Measurements from ENCODE around the gene PAK4.

The PAK4 gene

DNA sequence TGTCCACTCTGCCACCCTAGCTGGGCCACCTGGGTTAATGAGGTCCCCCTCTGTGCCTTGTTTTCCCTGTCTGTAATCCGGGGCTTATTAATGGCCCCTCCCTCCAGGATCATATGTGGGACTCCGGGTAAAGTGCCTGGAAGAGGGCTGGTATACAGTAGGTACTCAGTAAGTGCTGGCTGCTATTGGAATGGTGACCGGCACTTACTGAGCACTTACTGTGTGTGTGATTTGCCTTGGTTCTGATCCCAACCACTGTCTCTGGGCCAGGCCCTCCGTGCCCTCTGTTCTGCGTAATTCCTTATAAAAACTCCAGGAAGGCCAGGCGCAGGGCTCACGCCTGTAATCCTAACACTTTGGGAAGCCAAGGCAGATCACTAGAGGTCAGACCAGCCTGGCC, 40.3 kb downstream of the PAK4 start:
- no peak for DNase-seq (ENCODE audit: low read depth, low spot score)

DNA sequence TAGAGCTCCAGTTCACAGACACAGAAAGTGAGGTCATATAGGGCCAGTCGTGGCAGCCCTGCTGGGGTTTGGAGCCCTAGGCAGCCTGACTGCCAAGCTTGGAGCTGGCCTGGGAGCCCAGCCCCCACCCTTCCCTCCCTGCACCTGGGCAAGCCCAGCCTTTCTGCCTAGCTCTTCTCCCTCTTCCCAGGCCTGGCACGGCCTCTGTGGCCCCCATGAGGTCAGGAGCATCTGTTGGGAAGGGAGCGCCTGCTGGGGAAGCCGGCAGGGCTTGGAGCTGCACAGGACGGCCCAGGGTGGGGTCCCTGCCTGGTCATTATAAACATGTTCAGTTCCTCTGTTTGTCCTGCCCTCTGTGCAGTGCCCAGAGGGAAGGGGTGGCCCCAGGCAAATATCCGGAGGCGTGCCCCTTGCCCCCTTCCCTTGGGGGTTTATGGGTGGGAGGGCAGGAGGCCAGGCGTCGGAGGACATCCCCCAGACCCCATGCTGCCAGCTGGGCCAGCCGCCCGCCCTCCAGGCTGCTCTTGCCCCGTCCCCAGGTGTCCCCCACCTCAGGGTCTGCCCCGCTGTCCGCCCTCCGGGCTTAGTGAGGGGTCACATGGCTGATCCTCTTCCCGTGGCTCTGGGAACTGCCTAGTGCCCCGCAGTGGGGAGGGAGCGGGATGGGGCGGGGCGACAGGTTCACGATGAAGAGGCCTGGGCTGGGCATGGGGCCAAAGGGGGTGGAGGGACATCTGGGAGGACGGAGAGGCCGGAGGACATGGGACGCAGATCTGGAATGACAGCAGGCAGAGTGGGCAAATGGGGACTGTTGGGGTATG, 41.2 kb downstream of the PAK4 start:
- DNase-seq (ENCODE audit: low read depth, low spot score), result no peak

DNA sequence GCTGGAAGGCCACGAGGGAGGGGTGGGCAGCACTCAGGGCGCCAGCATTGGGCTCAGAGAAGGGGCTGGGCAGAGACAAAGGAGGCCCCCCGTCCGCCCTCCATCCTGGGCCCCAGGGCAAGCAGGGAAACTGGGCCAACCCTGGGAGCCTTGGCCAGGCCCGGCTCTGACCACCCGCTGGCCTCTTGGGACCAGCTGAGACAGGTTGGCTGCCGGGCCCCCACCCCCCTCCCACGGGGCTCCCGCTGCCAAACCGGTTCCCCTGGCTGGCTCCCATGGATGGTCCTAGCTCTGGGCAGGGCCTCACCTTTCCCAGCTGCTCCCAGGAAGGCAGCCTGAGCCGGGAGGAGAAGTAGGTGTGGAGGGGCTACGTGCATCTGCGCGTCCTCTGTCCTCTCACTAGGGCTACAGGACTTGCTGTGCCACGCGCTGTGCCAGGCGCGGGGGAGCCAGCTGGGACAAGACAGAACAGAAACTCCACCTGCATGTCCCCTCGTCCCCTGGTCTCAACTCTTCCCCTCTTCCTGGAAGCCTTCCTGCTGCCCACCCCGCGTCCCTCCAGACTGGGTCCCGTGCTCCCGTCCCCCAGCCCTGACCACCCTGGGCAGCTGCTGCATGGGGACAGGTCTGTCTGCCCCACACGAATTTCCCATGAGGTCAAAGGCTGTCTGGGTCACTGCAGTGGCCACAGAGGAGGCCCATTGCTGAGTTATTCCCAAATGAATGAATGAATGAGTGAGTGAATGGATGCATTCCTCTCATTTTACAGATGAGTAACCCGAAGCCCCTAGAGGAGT, 42.1 kb downstream of the PAK4 start:
- DNase-seq (ENCODE audit: low read depth, low spot score), result peak; percentile 83

DNA sequence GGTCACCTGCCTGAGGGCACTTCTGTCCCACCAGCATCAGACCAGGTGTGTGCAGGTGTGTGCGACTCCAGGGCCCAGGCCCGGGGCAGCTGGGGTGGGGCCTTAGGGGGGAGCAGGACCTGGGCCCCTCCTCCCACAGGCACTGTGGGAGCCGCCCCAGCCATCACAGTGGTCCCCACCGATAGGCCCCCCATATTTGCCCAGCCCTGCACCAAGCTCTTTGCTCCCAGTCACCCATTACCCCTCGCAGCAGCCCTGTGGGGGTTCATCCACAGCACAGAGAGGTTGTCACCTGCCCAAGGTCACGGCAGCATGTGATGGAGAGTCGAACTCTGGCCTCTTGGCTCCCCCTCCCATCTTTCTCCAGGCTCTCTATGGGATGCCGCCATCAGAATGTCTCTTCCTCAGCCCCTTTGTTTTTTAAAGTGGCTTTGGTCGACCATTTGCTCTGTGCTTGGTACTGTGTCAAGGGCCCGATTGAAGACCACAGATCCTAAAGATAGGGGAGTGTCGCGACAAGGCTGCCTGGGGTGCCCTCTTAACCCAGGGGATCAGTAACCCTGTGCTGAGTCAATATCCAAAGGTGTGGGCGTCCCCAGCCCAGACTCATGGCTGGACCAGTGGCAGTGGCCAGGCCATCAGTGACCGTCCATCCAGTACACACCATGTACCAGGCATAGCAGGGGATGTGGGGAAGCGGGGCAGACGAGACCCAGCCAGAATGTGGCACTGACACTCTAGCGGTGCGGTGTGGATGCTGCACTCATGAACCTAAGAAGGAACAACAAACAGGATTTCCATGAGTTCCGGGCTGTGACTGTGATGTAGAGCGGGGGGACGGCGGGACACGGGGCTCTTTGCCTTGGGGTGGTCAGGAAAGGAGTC, 42.9 kb downstream of the PAK4 start:
- DNase-seq (ENCODE audit: low read depth, low spot score), result no peak

DNA sequence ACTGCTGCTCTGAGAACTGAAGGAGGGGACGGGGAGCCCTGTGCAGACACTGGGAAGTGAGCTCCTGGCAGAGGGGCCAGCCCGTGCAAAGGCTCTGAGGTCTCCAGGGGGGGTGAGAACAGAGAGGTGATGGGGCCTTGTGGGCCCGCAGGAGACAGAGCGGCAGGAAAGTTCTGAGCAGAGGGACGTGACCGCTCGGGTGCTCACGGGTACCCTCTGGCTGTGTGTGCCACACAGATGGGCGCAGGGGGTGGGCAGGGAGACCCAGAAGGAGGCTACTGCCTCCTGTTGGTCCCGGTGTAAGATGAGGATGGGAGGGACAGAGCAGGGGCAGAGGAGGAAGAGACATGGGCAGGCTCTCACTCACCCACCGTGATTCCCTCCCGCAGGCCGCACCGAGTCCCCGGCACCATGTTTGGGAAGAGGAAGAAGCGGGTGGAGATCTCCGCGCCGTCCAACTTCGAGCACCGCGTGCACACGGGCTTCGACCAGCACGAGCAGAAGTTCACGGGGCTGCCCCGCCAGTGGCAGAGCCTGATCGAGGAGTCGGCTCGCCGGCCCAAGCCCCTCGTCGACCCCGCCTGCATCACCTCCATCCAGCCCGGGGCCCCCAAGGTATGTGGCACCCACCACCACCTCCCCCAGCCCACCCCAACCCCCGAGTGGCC, 43.7 kb downstream of the PAK4 start:
- DNase-seq (ENCODE audit: low read depth, low spot score), result no peak

DNA sequence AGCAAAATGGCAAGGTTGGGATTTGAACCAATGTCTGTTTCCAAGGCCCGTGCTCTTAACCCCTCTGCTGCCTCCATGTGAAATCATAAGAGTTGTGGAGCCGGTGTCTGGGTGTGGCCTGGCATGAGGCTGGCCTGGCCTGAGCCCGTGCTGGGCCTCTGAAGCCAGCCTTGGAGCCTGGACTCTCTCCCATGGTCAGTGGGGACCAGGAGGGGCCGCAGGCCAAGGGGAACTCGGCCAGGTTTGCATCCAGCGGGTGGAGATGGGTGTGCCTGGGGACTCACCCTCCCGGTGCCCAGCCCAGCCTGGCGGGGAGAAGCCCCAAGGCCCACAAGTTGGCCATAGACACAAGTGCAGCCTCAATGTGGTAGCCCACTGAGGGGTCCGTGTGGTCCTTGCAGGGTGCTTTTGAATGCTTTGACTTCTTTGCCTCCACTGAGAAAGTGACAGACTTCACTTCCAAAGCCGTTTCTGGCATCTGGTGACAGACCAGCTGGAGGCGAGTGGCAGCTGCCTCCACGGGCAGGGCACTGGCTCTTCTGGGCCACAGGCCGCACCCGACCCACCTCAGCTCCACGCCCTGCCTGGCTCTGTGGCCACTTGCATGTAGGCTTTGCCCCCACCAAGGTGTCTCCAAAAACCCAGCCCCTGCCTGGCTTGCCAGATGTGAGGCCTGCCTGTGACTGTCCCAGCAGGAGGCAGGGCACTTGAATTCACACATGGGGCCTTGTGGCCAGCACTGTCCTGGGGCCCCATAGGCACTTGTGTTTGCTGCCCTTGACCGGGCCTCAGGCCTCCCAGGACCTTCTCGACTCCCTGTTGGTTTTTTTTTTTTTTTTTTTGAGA, 45.0 kb downstream of the PAK4 start:
- DNase-seq (ENCODE audit: low read depth, low spot score), result no peak

DNA sequence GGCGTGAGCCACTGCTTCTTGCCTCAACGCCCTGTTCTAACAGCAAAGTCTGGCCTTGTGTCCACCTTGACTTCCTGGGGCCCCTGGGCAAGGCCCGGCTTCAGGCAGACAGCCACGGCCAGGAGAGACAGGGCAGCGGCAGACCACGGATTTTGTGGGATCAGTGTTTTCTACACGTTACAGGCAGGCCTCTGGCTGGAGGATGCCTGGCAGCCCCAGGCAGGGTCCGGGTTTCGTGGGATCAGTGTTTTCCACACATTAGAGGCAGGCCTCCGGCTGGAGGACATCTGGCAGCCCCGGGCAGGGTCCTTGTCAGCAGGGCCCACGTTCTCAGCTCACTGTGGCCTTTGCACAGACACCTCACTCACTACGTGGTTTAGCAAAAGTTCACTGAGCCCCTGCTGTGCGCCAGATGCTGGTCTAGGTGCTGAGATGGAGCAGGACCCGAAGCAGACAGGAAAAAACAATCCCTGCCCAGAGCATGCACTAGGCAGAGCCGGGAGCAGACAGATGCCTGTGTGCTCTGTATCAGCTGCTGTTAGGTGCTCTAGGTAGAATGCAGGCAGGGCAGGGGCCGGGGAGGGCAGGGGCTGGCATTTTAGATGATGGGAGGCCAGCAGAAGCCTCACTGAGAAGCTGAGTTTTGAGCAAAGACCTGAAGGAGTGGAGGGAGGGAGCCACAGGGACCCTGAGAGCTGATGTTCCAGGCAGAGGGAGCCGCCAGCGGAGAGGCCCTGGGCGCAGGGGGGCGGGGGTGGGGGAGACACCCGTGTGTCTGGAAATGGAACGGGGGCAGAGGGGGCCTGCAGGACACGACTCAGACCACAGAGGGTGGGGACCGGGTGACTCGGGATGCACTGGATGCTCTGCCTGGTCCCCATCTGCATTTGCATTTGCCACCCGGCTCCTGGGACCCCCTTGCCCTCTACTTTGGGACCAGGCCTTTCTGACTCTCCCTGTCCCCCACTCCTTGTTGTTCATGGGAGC, 46.2 kb downstream of the PAK4 start:
- DNase-seq (ENCODE audit: low read depth, low spot score), result no peak

DNA sequence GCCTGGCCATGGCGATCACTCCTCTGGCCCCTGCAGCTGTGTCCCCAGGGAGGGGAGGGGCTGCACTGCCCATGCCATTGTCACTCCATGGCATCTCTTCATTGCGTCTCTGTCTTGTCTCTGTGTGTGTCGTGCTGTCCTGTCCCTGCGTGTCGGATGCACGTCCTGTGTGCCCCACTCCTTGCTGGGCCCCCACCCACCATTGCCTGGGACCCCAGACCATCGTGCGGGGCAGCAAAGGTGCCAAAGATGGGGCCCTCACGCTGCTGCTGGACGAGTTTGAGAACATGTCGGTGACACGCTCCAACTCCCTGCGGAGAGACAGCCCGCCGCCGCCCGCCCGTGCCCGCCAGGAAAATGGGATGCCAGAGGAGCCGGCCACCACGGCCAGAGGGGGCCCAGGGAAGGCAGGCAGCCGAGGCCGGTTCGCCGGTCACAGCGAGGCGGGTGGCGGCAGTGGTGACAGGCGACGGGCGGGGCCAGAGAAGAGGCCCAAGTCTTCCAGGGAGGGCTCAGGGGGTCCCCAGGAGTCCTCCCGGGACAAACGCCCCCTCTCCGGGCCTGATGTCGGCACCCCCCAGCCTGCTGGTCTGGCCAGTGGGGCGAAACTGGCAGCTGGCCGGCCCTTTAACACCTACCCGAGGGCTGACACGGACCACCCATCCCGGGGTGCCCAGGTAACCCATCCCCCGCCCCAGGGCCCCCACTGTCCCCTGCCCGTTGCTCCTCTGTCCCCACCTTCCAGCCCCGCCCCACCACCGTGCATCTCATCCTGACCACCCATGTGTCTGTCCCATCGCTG, 47.3 kb downstream of the PAK4 start:
- no peak for DNase-seq (ENCODE audit: low read depth, low spot score)

DNA sequence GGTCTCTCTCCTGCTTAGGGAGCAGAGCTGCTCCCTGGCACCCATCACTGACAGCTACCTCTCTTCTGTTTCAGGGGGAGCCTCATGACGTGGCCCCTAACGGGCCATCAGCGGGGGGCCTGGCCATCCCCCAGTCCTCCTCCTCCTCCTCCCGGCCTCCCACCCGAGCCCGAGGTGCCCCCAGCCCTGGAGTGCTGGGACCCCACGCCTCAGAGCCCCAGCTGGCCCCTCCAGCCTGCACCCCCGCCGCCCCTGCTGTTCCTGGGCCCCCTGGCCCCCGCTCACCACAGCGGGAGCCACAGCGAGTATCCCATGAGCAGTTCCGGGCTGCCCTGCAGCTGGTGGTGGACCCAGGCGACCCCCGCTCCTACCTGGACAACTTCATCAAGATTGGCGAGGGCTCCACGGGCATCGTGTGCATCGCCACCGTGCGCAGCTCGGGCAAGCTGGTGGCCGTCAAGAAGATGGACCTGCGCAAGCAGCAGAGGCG, 48.0 kb downstream of the PAK4 start:
- no peak for DNase-seq (ENCODE audit: low read depth, low spot score)

DNA sequence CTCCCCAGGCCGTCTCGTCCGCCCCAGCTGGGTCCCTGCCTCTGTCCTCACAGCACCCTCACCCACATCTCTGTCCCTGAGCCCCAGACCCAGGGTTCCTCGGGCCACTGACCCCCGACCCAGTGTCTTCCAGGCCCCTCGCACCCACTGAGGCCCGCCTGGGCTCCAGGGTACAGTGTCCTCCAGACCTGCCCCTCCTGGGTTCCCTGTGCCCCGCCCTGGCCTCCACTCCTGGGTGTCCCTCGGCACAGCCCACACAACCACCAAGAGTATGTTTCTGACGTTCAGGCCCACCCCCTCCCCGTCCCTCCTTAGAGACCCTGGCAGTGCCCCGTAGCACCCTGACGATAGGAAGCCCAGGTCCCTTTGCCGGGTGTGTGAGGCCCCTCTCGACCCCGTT, 48.6 kb downstream of the PAK4 start:
- no peak for DNase-seq (ENCODE audit: low read depth, low spot score)

DNA sequence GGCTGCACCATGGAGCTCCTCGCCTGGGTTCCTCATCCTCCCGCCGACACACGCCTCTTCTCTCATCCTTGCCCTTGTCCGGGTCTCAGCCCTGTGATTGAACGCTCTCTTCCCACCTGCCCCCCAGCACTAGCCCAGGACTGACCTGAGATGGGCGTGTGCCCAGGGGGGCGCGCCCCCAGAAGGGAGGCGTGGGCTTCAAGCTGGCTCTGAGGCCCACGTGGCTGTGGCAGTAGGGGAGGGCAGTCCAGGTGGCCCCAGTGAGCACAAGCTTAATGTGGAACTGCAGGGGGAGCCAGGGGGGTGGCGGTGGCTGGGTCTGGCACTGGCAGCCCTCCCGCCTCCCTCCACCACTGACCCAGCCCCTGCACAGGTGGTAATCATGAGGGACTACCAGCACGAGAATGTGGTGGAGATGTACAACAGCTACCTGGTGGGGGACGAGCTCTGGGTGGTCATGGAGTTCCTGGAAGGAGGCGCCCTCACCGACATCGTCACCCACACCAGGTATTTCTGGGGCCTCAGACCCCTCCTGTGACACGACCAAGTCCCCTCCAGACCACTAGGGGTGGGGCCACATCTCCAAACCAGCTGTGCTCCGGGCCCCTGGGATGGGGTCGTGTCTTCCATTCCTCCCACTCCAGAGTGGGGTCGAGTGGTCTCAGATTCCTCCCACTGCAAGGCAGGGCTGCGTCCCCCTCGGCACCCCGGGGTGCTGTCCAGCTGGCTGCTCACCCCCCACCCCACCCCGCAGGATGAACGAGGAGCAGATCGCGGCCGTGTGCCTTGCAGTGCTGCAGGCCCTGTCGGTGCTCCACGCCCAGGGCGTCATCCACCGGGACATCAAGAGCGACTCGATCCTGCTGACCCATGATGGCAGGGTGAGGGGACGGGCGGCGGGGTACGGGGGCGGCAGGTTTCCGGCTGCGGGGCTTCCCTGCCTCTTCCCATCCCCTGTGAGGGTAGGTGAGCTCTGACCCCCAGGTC, 49.3 kb downstream of the PAK4 start:
- no peak for DNase-seq (ENCODE audit: low read depth, low spot score)

DNA sequence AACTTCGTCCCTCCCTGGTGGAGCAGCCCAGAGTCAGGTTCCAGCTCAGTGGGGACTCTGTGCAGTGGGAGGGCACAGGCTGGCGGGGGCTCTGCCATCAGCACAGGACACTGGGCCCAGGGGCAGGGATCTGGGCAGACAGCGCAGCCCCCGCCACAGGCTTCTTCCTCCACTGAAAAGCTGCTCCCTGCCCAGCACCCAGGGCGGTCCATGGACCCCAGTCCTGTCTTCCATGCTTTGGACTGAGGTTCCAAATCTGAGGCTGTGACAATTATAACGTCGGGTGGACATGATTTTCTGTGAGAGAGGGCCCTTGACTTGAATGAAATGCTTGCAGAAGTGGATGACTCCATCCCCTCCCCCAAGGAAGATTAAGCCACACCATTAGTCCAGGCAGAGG, 50.0 kb downstream of the PAK4 start:
- DNase-seq (ENCODE audit: low read depth, low spot score), result no peak

DNA sequence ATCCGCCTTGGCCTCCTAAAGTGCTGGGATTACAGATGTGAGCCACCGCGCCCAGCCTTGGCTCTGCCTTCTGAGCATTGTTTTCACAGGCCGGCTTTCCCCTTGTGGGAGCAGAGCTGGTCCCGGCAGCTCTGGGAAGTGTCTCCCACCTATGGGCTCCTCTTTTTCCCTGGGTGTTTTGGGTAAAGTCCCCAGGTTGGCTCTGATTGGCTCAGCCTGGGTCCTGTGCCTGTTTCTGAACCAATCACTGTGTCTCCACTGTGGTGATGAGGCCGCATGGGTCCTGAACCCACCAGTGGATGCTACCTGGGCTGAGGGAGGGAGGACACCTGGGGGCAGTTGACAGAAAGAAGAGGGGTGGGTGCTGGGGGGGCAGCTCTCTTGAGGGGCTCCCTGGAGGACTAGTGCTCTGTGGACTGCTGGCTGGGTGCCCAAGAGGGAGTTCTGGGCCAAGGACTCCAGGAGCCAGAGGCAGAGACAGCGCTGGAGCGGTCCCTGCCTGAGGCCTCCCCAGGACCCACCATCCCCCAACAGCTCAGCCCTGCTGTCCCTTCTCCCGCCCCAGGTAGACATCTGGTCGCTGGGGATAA, 51.6 kb downstream of the PAK4 start:
- no peak for DNase-seq (ENCODE audit: low read depth, low spot score)

DNA sequence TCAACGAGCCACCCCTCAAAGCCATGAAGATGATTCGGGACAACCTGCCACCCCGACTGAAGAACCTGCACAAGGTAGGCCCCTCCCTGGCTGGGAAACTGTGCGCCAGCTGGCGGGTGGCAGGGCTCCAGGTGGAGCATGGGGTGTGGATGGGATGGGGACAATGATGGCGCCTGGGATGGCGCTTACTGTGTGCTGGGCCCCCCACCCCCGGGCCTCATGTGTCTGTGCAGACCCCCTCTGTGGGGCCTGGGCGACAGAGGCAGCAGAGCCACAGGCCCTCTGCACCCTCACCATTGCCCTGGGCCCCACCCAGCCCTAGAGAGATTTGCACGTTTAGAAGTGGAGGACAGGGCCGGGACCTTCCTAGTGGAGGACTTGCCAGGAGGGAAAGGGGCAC, 52.1 kb downstream of the PAK4 start:
- DNase-seq (ENCODE audit: low read depth, low spot score), result no peak

DNA sequence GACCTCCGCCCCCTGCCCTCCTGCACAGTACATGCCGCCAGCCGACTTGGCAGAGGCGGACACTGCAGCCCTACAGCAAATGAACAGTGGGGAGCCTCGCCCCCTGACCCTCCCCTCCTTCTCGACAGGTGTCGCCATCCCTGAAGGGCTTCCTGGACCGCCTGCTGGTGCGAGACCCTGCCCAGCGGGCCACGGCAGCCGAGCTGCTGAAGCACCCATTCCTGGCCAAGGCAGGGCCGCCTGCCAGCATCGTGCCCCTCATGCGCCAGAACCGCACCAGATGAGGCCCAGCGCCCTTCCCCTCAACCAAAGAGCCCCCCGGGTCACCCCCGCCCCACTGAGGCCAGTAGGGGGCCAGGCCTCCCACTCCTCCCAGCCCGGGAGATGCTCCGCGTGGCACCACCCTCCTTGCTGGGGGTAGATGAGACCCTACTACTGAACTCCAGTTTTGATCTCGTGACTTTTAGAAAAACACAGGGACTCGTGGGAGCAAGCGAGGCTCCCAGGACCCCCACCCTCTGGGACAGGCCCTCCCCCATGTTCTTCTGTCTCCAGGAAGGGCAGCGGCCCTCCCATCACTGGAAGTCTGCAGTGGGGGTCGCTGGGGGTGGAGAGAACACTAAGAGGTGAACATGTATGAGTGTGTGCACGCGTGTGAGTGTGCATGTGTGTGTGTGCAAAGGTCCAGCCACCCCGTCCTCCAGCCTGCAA, 52.9 kb downstream of the PAK4 start:
- no peak for DNase-seq (ENCODE audit: low read depth, low spot score)

DNA sequence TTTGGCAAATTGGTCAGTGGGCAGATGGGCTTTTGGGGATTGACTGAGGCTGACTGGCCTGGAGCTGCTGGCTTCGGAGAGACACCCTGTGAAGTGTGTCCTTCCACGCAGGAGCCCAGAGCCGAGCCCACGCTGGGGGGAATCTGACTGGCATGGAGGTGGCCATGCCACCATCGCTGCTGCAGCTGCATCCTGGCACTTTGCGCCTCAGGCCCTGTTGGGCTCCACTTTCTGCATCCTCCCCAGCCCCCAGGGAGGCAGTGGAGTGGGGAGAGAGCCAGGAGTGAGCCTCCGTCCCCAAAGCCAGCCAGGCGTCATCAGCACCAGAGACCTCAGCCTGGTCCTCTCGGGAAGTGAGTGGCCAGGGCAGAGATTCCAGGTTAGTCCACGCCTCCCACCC, 54.2 kb downstream of the PAK4 start:
- no peak for DNase-seq (ENCODE audit: low read depth, low spot score)

Data from ELF-1 (cell line).